ENCODE data around the gene MYO1E.

DNA sequence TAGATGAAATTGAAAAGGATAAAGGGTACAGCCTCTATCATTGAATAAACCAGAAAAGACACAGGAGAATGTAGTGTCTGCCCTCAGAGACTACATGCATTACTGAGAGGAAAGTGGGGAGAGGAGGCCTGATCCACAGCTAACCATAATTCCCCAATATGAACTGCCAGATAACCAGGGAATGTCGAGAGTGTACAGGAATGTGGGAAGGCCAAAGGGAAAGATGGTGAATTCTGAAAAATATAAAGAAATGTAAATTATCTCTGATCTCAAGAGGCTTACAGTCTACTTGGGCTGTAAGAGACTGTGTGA lies 22.3 kb downstream of the MYO1E start:
- TF ChIP-seq CTCF (IDR thresholded peaks at IDR 0.05) = no peak
- no peak for TF ChIP-seq POLR2A (IDR thresholded peaks at IDR 0.05)

All from uterus (tissue), 2 donors.